Measurements from ENCODE around the gene NUDT17. TPM values are rescaled to one million over a fixed set of nuclear protein-coding genes. Genes with fewer than 3 reads are reported as not detected.

NUDT17 gene
- total and polyA plus RNA-seq, 9 of the 15 experiments (the other 6 are each of a cell fraction or from before 2014, with no cell fraction given) = 2.1 to 10.0 (median 6.1) TPM

DNA sequence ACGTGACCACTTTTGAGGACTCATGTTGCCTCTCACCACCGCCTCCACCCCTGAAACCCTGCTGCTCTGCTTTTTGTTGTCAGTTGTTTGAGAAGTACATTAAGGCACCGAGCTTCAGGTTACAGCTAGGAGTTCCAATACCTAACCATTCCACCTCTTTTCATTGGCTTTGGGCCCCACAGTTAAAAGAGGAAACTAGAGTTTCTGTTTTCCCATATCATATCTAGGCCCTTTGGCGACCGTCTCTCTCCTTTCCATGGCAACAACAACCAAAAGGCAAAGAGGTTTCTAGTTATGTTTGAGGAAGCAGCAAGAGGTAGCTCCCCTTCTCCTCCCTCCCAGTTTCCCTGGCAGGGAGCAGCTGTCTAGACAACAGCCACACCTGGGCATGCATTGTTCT, 34.3 kb downstream of the NUDT17 start (continued):
- TF ChIP-seq ILK (tag; IDR thresholded peaks at IDR 0.05; ENCODE audit: borderline replicate concordance, low read depth) (no peak), FOSL1 (tag; conservative IDR thresholded peaks at IDR 0.05) (no peak), PYGO2 (tag; IDR thresholded peaks at IDR 0.05) (no peak), RBM15 (IDR thresholded peaks at IDR 0.05; ENCODE audit: insufficient read depth, low read length) (no peak), ZNF197 (CRISPR knock-in tag; IDR thresholded peaks at IDR 0.05; ENCODE audit: low read depth) (no peak), SMARCA5 (IDR thresholded peaks at IDR 0.05) (no peak), ZNF146 (CRISPR knock-in tag; IDR thresholded peaks at IDR 0.05; ENCODE audit: unreplicated experiment) (no peak), BMI1 (IDR thresholded peaks at IDR 0.05; ENCODE audit: low read length) (peak; percentile 32; the same call in 1 of the 2 replicates), NR2C1 (IDR thresholded peaks at IDR 0.05) (no peak), NR2C1 (tag; IDR thresholded peaks at IDR 0.05) (no peak), PCBP2 (IDR thresholded peaks at IDR 0.05; ENCODE audit: low read depth, low read length, poor library complexity, severe bottlenecking) (no peak), FUS (optimal IDR thresholded peaks at IDR 0.05; ENCODE audit: low read depth, low read length) (no peak), SOX6 (IDR thresholded peaks at IDR 0.05) (peak; percentile 32; the same call in 1 of the 2 replicates), FOXJ2 (tag; IDR thresholded peaks at IDR 0.05) (peak; percentile 90), HDAC2 (IDR thresholded peaks at IDR 0.05) (no peak)
- TF ChIP-seq, protein P1, sequence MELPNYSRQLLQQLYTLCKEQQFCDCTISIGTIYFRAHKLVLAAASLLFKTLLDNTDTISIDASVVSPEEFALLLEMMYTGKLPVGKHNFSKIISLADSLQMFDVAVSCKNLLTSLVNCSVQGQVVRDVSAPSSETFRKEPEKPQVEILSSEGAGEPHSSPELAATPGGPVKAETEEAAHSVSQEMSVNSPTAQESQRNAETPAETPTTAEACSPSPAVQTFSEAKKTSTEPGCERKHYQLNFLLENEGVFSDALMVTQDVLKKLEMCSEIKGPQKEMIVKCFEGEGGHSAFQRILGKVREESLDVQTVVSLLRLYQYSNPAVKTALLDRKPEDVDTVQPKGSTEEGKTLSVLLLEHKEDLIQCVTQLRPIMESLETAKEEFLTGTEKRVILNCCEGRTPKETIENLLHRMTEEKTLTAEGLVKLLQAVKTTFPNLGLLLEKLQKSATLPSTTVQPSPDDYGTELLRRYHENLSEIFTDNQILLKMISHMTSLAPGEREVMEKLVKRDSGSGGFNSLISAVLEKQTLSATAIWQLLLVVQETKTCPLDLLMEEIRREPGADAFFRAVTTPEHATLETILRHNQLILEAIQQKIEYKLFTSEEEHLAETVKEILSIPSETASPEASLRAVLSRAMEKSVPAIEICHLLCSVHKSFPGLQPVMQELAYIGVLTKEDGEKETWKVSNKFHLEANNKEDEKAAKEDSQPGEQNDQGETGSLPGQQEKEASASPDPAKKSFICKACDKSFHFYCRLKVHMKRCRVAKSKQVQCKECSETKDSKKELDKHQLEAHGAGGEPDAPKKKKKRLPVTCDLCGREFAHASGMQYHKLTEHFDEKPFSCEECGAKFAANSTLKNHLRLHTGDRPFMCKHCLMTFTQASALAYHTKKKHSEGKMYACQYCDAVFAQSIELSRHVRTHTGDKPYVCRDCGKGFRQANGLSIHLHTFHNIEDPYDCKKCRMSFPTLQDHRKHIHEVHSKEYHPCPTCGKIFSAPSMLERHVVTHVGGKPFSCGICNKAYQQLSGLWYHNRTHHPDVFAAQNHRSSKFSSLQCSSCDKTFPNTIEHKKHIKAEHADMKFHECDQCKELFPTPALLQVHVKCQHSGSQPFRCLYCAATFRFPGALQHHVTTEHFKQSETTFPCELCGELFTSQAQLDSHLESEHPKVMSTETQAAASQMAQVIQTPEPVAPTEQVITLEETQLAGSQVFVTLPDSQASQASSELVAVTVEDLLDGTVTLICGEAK (IDR thresholded peaks at IDR 0.05) = no peak
- TF ChIP-seq, protein P1 (CRISPR knock-in tag; IDR thresholded peaks at IDR 0.05) = no peak
- TF ChIP-seq, protein P2, sequence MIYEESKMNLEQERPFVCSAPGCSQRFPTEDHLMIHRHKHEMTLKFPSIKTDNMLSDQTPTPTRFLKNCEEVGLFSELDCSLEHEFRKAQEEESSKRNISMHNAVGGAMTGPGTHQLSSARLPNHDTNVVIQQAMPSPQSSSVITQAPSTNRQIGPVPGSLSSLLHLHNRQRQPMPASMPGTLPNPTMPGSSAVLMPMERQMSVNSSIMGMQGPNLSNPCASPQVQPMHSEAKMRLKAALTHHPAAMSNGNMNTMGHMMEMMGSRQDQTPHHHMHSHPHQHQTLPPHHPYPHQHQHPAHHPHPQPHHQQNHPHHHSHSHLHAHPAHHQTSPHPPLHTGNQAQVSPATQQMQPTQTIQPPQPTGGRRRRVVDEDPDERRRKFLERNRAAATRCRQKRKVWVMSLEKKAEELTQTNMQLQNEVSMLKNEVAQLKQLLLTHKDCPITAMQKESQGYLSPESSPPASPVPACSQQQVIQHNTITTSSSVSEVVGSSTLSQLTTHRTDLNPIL (CRISPR knock-in tag; IDR thresholded peaks at IDR 0.05) = no peak
- TF ChIP-seq, protein P3, sequence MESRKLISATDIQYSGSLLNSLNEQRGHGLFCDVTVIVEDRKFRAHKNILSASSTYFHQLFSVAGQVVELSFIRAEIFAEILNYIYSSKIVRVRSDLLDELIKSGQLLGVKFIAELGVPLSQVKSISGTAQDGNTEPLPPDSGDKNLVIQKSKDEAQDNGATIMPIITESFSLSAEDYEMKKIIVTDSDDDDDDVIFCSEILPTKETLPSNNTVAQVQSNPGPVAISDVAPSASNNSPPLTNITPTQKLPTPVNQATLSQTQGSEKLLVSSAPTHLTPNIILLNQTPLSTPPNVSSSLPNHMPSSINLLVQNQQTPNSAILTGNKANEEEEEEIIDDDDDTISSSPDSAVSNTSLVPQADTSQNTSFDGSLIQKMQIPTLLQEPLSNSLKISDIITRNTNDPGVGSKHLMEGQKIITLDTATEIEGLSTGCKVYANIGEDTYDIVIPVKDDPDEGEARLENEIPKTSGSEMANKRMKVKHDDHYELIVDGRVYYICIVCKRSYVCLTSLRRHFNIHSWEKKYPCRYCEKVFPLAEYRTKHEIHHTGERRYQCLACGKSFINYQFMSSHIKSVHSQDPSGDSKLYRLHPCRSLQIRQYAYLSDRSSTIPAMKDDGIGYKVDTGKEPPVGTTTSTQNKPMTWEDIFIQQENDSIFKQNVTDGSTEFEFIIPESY (CRISPR knock-in tag; IDR thresholded peaks at IDR 0.05) = no peak
